Measurements from ENCODE around the gene ASB6. TPM values are rescaled to one million over a fixed set of nuclear protein-coding genes. Genes with fewer than 3 reads are reported as not detected.

Gene ASB6
- total RNA-seq, 6 donors from 2014 or later = 15.4 to 51.3 (median 21.9) TPM

DNA sequence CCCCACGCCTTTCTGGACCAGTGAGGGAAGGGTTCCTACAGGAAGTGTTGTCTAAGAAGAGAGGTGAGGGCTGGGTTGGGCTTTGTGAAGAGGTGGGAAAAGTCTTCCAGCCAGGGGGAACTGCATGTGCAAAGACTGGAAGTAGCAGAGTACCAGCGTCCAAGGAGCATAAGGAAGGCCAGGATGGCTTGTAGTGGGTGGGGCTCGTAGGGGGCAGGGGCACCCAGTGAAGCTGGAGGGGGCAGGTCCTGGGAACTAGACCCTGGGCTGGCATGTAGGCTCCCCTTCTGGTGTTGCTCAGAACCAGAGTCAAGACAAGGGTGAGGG is 43.9 kb upstream of the ASB6 start:
- Histone ChIP-seq H3K4me1 (no peaks in the 10 kb centered on the region), H3K4me3 (no peak overlapping the region), H3K27ac (no peak overlapping the region), H3K36me3 (no peaks in the 10 kb centered on the region), H3K9me3 (no peaks in the 10 kb centered on the region), H3K27me3 (no peaks in the 10 kb centered on the region)
- ATAC-seq (ENCODE audit: low FRiP score in 2 of 2) (no peak), DNase-seq (no peak)
- WGBS, 2 donors = 76 to 79% methylated on average over 3 of the region's 3 CpGs
- TF ChIP-seq POLR2A (IDR thresholded peaks at IDR 0.05) = no peak
- TF ChIP-seq POLR2AphosphoS5 (IDR thresholded peaks at IDR 0.05) = no peak
- no peak for TF ChIP-seq EP300 (IDR thresholded peaks at IDR 0.05)
- TF ChIP-seq, protein P1, sequence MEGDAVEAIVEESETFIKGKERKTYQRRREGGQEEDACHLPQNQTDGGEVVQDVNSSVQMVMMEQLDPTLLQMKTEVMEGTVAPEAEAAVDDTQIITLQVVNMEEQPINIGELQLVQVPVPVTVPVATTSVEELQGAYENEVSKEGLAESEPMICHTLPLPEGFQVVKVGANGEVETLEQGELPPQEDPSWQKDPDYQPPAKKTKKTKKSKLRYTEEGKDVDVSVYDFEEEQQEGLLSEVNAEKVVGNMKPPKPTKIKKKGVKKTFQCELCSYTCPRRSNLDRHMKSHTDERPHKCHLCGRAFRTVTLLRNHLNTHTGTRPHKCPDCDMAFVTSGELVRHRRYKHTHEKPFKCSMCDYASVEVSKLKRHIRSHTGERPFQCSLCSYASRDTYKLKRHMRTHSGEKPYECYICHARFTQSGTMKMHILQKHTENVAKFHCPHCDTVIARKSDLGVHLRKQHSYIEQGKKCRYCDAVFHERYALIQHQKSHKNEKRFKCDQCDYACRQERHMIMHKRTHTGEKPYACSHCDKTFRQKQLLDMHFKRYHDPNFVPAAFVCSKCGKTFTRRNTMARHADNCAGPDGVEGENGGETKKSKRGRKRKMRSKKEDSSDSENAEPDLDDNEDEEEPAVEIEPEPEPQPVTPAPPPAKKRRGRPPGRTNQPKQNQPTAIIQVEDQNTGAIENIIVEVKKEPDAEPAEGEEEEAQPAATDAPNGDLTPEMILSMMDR (IDR thresholded peaks at IDR 0.05) = no peak

DNA sequence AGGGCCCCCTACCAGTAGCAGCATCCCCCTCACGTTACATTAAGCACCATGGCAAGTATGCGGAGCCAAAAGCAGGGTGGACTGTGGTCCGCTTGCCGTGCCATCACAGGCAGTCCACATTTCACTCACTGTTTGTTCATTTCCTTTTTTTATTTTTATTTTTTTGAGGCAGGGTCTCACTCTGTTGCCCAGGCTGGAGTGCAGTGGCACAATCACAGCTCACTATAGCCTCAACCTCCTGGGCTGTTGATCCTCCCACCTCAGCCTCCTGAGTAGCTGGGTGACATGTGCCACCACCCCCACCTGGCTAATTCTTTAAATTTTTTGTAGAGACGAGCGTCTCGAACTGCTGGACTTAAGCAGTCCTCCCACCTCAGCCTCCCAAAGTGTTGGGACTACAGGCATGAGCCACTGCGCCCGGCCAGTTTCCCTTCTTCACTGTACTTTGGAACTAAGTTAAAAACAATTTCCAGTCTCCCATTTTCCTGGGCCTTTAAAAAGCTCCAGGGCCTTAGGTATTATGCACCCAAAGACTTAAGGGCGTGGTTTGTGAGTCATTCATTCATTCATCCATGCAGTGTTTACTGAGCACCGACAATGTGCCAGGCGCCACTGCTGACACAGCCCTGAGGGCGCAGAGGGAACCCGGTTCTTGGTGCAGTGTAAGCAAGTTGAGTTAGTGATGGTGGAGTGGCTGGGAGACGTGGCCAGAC is 43.4 kb upstream of the ASB6 start:
- no peak overlapping the region for H3K27ac ChIP-seq
- WGBS, 2 donors = 83 to 84% methylated on average over 15 of the region's 15 CpGs
- TF ChIP-seq, protein P1 (IDR thresholded peaks at IDR 0.05) = no peak
- no peak for TF ChIP-seq POLR2A (IDR thresholded peaks at IDR 0.05)
- TF ChIP-seq POLR2AphosphoS5 (IDR thresholded peaks at IDR 0.05) = no peak
- no peak for TF ChIP-seq EP300 (IDR thresholded peaks at IDR 0.05)

DNA sequence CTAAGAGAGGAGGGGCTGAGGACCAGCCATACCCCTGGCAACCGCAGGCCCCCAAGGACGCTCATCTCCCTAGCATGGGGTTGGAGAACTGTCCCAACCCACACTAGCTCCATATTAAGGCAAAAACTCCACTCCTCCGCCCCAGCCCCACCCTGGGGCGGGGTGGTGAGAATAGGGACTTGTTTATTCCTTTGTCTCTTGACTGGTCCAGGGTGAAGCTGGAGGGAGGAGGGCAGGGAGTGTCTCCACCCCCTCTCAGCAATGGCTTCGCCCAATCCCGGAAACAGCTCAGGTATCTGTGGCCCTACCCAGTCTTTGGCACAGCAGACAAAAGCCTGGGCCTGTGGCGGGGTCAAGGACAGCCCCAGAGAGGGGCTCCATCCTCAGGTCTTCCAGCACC is 40.4 kb upstream of the ASB6 start:
- Histone ChIP-seq H3K27ac (no peak overlapping the region), H3K4me3 (no peak overlapping the region), H3K27me3 (no peaks in the 10 kb centered on the region), H3K4me1 (no peaks in the 10 kb centered on the region), H3K36me3 (no peaks in the 10 kb centered on the region), H3K9me3 (no peaks in the 10 kb centered on the region)
- ATAC-seq (ENCODE audit: low FRiP score in 2 of 2) (no peak), DNase-seq (no peak)
- no peak for TF ChIP-seq POLR2AphosphoS5 (IDR thresholded peaks at IDR 0.05)
- no peak for TF ChIP-seq EP300 (IDR thresholded peaks at IDR 0.05)
- TF ChIP-seq, protein P1 (IDR thresholded peaks at IDR 0.05) = no peak
- no peak for TF ChIP-seq POLR2A (IDR thresholded peaks at IDR 0.05)
- WGBS, 2 donors = 94% methylated on average over 5 of the region's 7 CpGs; no CpG with 5 or more reads in 1 of the 2 donors

More for the DNA sequence above, 43.4 kb upstream of the ASB6 start:
- Histone ChIP-seq H3K27me3 (no peaks in the 10 kb centered on the region), H3K4me1 (no peaks in the 10 kb centered on the region), H3K36me3 (no peaks in the 10 kb centered on the region), H3K9me3 (no peaks in the 10 kb centered on the region), H3K4me3 (no peak overlapping the region)
- ATAC-seq (ENCODE audit: low FRiP score in 2 of 2) (no peak), DNase-seq (no peak)

DNA sequence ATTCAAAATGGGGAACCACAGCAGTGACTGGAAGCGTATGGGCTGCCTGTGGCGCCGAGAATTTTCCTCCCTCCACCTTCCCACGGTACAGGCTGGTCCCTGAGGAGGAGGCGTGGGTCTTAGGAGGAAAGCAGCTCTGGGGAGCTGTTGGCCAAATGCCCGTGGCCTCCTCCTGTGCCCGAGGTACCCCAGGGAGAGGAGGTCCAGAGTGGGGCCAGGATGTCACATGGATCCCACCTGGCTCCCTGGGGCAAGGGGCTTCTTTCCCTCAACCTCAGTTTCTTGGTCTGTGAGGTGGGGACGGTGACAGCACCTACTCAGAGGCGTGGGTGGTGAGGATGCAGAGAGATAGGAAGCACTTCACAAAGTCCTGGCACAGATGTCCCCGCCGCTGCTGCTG is 40.0 kb upstream of the ASB6 start:
- no peak overlapping the region for H3K27ac ChIP-seq
- 72 to 78% methylated on average over 8 to 11 of the region's 11 CpGs for WGBS, 2 donors
- no peaks in the 10 kb centered on the region for H3K9me3 ChIP-seq
- no peak for DNase-seq
- TF ChIP-seq POLR2AphosphoS5 (IDR thresholded peaks at IDR 0.05) (no peak), POLR2A (IDR thresholded peaks at IDR 0.05) (no peak), EP300 (IDR thresholded peaks at IDR 0.05) (no peak)
- TF ChIP-seq, protein P1 (IDR thresholded peaks at IDR 0.05) = no peak
- H3K4me1 ChIP-seq = no peaks in the 10 kb centered on the region
- no peak for ATAC-seq (ENCODE audit: low FRiP score in 2 of 2)
- H3K4me3 ChIP-seq = no peak overlapping the region
- H3K27me3 ChIP-seq = no peaks in the 10 kb centered on the region
- H3K36me3 ChIP-seq = no peaks in the 10 kb centered on the region

DNA sequence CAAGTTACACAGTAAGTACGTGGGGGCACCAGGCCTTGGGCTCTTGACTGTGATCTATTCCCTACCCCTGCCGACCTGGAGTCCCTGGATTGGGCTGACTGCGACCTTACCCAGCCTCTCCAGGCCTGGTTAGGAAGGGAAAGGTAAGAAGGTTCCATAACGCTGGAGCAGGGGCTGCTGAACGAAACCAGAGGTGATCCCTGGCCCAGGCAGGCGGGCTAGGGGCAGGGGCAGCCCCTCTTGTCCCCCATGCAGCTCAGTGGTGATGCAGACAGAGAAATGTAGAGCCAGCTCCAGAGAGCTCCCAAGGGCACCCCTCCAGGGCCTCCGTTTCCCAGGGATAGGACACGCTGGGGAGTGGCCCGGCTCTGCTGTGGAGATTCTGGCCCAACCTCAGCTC is 37.6 kb upstream of the ASB6 start:
- Histone ChIP-seq H3K9me3 (no peaks in the 10 kb centered on the region), H3K27ac (no peak overlapping the region), H3K4me1 (no peaks in the 10 kb centered on the region), H3K4me3 (no peak overlapping the region), H3K36me3 (no peaks in the 10 kb centered on the region), H3K27me3 (no peaks in the 10 kb centered on the region)
- 69% methylated on average over 8 to 9 of the region's 9 CpGs for WGBS, 2 donors
- ATAC-seq (ENCODE audit: low FRiP score in 2 of 2) (no peak), DNase-seq (no peak)
- no peak for TF ChIP-seq POLR2A (IDR thresholded peaks at IDR 0.05)
- no peak for TF ChIP-seq EP300 (IDR thresholded peaks at IDR 0.05)
- TF ChIP-seq POLR2AphosphoS5 (IDR thresholded peaks at IDR 0.05) = no peak
- TF ChIP-seq, protein P1 (IDR thresholded peaks at IDR 0.05) = no peak
